Suppressor macrophage treated with lipopolysaccharide for 1 hour (primary cell): ENCODE data around the gene LPCAT3.

ENCODE experiments used
- DNase-seq, 3 donors: peaks; one replicate each; pipeline ENCODE4 v3.0.0-alpha.2; 2020 to 2022

The LPCAT3 gene

GRCh38 chr12:6952121-6952862, 66.0 kb downstream of the LPCAT3 start:
- DNase-seq: peak in 2 of 3 donors; percentile 46 to 51

DNA sequence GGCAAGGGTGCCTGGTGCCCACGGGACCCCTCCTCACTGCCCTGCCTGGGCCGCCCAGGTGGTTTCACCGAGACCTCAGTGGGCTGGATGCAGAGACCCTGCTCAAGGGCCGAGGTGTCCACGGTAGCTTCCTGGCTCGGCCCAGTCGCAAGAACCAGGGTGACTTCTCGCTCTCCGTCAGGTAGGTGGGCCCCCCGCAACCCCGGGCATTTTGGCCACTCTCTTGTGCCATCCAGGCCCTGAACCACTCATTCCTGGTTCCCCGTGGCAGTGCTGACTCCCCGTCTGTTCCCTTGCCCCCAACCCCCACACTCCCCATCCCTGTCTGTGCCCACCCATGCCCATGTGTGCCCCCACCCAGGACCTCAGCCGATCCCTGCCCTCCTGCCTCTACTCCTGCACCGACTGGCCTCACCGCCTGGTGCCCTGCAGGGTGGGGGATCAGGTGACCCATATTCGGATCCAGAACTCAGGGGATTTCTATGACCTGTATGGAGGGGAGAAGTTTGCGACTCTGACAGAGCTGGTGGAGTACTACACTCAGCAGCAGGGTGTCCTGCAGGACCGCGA, 66.6 kb downstream of the LPCAT3 start:
- DNase-seq: no peak

- peak; percentile 88 to 92 (median 89) for DNase-seq
Measured at GRCh38 chr12:6950811-6951540, 67.3 kb downstream of the LPCAT3 start, which contains the start of gene PTPN6. PTPN6 (plus strand) TSS chr12:6951356; CDS start chr12:6951513, 157 bp downstream.

DNA sequence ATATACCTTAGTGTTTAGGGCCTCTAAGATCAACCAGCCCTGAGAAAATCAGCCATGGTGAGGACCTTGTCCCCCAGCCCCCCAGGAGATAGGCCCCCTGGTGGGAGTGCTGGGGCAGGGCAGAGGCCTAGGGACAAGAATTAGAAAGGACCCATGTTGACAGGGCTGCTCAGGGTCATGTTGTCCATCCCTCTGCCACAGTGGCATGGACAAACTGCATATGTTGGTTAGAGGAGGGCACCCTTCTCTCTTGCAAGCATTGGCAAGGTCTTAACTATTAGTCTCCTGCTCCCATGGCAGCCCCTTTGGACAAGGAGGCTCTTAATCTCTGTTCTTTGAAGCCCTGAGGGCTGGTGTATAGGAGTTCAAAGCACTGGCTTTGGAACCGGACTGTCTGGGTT, 67.9 kb downstream of the LPCAT3 start:
- peak in 1 of 3 donors; percentile 52 for DNase-seq

DNA sequence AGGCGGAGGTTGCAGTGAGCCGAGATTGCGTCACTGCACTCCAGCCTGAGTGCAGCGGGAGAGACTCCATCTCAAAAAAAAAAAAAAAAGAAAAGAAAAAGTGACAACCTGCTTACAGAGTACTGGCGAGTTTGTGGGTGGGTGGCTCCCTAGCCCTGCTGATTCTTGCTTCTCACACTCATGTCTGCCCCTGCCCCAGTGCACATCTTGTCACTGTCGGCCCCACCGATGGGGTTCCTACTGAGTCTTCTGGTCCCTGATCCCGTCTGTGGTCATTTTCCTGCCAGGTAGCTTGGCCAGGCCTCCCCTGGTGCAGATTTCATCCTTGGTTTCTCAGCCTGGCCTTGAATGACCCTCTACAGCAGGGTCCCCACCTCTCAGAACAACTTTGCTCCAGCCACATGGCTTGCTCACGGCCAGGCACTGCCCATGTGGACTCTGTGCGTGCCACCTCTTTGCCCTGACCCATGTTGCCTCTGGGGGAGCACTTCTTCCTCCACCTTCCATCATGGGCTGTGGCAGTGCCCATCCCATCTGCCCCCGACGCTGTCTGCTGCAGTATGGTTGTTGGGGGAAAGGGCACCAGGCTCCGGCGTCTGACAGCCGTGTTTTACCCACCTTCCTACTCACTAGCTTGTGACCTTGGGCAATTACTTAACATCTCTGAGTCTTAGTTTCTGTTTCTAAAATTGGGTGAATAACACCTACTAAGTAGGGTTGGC, 69.2 kb downstream of the LPCAT3 start:
- peak; percentile 83 to 88 (median 86) for DNase-seq

- no peak for DNase-seq
Measured at GRCh38 chr12:6947615-6948014, 70.7 kb downstream of the LPCAT3 start.

DNA sequence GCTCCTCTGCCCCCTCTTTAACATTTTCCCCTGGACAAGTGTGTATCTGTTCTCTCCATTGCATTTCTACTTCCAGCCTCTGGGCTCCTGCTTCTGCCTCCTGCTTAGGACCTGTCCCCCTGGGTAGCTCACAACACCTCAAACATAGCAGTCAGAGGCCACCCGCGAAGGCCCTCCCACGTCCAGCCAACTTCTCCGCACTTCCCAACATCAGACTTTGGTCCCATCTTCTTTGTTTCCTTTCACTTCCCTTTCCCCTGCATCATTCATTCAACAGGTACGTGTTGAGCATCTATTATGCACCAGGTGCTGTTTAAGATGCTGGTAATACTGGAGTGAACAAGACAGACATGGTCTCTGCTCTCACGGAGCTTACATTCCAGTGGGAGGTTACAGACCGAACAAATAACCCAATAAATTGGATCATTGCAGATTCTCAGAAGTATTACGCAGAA, 71.3 kb downstream of the LPCAT3 start:
- no peak for DNase-seq

DNA sequence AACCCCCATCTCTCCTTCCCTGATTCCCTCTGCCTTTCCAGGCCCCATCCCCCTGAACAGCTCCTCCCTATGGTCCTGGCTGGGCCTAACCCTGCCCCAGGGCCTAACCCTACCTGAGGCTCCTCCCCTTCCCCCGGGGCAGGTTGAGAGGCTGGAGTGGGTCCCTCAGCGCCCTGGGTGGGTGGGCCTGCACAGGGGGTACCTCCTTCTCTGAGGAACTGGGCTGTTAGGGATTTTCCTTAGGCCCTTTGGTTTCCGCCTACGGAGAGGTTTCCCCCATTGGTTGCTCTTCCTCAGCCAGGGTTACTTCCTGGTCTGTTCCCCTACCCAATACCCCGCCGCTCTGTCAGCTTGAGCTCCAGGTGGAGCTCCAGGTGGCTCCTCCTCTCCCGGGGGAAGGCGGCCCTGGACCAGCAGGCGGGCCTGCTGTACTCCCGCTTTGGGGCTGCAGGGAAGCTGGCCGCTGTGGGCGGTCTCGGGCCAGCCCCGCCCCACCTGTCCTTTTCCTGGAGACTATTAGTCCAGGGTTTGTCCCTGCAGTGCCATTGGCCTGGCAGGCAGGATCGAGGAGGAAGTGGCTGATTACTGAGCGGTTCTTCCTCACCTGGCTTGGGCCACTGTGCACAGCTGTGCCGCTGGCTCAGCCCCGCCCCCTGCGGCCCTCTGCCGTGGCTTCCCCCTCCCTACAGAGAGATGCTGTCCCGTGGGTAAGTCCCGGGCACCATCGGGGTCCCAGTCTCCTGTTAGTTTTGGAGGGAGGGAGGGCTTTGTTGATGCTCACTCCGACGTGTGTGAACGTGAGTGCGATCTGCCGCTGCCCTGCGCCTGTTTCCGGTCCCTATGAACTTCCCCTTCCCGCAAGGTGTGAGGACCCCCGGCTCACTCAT, 72.0 kb downstream of the LPCAT3 start:
- DNase-seq: peak; percentile 74 to 81 (median 77)

DNA sequence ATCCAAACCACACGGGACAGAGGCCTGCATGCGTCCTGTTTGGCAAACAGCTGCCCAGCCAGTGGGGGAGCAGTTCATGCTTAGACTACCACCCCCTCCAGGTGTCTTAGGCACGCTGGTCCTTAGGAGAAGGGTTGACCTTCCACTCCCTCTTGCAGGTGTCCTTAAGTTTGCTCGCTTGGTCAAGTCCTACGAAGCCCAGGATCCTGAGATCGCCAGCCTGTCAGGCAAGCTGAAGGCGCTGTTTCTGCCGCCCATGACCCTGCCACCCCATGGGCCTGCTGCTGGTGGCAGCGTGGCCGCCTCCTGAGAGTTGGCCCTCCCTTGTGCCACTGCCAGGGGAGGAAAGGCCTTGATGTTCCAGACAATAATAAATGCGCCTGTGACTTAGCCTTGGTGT, 72.7 kb downstream of the LPCAT3 start:
- DNase-seq: no peak

DNA sequence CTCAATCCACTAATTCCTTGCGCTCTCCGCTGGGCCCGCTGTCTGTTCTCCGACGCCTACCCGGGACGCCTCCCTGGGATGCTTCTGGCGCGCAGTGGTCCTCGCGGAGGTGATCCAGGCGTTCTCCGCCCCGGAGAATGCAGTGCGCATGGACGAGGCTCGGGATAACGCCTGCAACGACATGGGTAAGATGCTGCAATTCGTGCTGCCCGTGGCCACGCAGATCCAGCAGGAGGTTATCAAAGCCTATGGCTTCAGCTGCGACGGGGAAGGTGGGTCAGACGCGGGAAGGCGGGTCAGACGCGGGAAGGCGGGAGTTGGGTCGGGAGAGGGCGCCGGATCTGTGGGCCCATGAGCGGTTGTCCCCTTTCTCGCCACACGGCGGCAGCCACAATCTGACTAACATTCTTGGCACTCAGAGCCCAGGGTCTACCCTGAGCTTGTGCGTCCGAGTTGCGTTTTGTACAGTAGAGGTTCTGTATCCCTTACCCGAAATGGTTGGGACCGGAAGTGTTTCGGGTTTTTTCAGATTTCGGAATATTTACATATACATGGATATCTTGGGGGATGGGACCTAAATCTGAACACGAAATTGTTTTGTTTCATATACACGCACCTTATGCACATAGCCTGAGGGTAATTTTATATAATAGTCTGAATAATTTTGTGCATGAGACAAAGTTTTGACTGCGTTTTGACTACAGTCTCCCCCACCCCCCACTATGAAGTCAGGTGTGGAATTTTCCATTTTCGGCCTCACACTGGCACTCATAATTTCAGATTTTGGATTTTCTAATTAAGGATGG, 73.7 kb downstream of the LPCAT3 start:
- DNase-seq: peak; percentile 90 to 93 (median 92)

DNA sequence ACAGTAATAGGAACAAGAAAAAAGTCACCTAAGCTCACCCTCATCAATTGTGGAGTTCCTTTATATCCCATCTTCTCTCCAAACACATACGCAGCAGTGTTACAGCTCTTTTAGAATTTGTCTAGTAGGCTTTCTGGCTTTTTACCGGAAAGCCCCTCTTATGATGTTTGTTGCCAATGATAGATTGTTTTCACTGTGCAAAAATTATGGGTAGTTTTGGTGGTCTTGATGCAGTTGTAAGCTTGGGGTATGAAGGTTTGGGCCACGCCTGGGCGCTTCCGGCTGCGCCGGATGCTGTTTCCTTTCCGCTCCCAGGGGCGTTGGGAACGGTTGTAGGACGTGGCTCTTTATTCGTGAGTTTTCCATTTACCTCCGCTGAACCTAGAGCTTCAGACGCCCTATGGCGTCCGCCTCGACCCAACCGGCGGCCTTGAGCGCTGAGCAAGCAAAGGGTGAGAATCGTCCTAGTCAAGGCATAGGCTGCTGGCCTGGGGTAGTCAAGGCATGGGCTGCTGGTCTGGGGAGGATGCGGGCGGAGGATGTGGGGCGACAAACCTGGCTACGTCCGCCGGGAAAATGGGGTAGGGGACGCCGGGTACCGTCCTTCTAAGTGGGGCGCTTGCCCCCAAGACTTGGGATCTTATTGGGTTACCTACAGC, 74.4 kb downstream of the LPCAT3 start, which contains the start of the genes C12orf57 and RNU7-1:
C12orf57 (plus strand) TSS at position 301 of the 659 bp plus-strand sequence; CDS start at position 401, 100 bp downstream.
RNU7-1 (plus strand) TSS at position 95 of the 659 bp plus-strand sequence.
- peak; percentile 92 to 98 (median 95) for DNase-seq

DNA sequence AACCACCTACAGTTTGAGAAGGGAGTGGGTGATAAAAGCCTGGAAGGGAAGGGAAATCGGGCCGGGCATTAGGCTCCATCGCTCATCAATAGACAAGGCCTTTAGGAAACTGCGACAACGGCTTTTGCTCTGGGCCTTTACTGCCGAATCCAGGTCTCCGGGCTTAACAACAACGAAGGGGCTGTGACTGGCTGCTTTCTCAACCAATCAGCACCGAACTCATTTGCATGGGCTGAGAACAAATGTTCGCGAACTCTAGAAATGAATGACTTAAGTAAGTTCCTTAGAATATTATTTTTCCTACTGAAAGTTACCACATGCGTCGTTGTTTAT, 74.9 kb downstream of the LPCAT3 start:
- peak; percentile 83 to 91 (median 91) for DNase-seq

GRCh38 chr12:6942331-6942665, 76.0 kb downstream of the LPCAT3 start:
- DNase-seq: no peak

- no peak for DNase-seq
Measured at GRCh38 chr12:6941782-6942181, 76.5 kb downstream of the LPCAT3 start.

- no peak for DNase-seq
Measured at GRCh38 chr12:6941267-6941666, 77.0 kb downstream of the LPCAT3 start.

DNA sequence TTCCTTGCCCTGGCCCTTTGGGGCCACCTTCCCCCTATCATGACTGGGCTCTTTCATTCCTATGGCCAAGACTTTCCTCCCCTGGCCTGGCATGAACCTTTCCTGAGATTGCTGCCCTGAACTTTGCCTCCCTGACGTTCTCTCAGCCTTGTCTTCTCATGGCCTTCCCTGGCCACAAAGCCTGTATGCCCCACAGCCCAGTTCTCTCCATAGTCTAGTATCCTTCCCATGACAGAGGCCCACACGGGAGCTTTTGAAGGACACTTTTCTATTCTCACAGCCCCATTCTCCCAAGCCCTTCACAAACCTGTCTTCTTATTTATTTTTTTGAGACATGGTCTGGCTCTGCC, 79.1 kb downstream of the LPCAT3 start:
- DNase-seq: no peak

DNA sequence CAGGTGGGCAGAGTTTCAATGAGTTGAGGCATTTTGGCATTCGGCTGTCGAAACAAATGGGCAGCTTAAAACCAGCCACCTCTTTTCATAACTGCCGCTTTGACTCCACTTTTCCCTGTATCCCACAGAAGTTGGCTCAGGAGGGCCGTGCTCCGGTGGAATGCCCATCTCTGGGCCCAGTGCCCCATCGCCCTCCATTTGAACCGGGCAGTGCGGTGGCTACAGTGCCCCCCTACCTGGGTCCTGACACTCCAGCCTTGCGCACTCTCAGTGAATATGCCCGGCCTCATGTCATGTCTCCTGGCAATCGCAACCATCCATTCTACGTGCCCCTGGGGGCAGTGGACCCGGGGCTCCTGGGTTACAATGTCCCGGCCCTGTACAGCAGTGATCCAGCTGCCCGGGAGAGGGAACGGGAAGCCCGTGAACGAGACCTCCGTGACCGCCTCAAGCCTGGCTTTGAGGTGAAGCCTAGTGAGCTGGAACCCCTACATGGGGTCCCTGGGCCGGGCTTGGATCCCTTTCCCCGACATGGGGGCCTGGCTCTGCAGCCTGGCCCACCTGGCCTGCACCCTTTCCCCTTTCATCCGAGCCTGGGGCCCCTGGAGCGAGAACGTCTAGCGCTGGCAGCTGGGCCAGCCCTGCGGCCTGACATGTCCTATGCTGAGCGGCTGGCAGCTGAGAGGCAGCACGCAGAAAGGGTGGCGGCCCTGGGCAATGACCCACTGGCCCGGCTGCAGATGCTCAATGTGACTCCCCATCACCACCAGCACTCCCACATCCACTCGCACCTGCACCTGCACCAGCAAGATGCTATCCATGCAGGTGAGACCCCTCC, 79.7 kb downstream of the LPCAT3 start:
- DNase-seq: no peak

GRCh38 chr12:6937481-6938352, 80.6 kb downstream of the LPCAT3 start:
- DNase-seq: peak; percentile 95 to 96 (median 96)
